Kidney (tissue), 14 donors: Measurements from ENCODE around the gene ACTL6B. TPM values are rescaled to one million over a fixed set of nuclear protein-coding genes. Genes with fewer than 3 reads are reported as not detected.
A peak's percentile ranks its signal among the peaks of the same experiment; 100 is the strongest.

ENCODE experiments used
- DNase-seq, 5 donors: peaks; one replicate each; pipeline ENCODE4 v3.0.0-alpha.2; 2013 to 2020
- FAIRE-seq: peaks from 2 replicates; lab custom pipeline; 2012; peaks lifted over from hg19 to GRCh38; lab: Jason Lieb, UNC
- H3K27ac ChIP-seq, 2 donors: one replicate each; pipeline ENCODE4 v1.7.0; 2013; ENCODE audit warnings: low read depth in 2 of 2, low read length in 2 of 2, inconsistent platforms in 1 of 2
- H3K27me3 ChIP-seq: one replicate; pipeline ENCODE4 v1.7.1; 2013; ENCODE audit warnings: low read length, inconsistent platforms; ENCODE audit not compliant: control insufficient read depth, insufficient read depth
- H3K36me3 ChIP-seq, 3 donors: one replicate each; pipeline versions ENCODE4 v1.7.0 to v1.7.1; 2013; ENCODE audit warnings: low read length in 3 of 3, control low read depth in 1 of 3, inconsistent platforms in 1 of 3; ENCODE audit not compliant: insufficient read depth in 3 of 3, control insufficient read depth in 2 of 3
- H3K4me1 ChIP-seq, 3 donors: one replicate each; pipeline versions ENCODE4 v1.7.0 to v1.7.1; 2013; ENCODE audit warnings: low read length in 3 of 3, inconsistent platforms in 1 of 3, low read depth in 1 of 3; ENCODE audit not compliant: control insufficient read depth in 2 of 3, insufficient read depth in 2 of 3
- H3K4me3 ChIP-seq, 3 donors: one replicate each; pipeline versions ENCODE4 v1.7.0 to v1.8.1; 2013; ENCODE audit warnings: low read length in 3 of 3, control low read depth in 1 of 3, inconsistent platforms in 1 of 3
- H3K9ac ChIP-seq, 3 donors: one replicate each; pipeline versions ENCODE4 v1.7.0 to v1.7.1; 2013; ENCODE audit warnings: low read length in 3 of 3, control low read depth in 1 of 3, inconsistent platforms in 1 of 3
- H3K9me3 ChIP-seq, 3 donors: one replicate each; pipeline versions ENCODE4 v1.7.0 to v1.7.1; 2013; ENCODE audit warnings: low read length in 3 of 3, control low read depth in 1 of 3, inconsistent platforms in 1 of 3; ENCODE audit not compliant: control insufficient read depth in 2 of 3, insufficient read depth in 1 of 3
- CTCF ChIP-seq: IDR thresholded peaks from 3 replicates; pipeline ENCODE4 v1.5.1; 2012; ENCODE audit warnings: mild to moderate bottlenecking, moderate library complexity, borderline replicate concordance; ENCODE audit not compliant: insufficient read depth; ENCODE audit errors: extremely low read depth
- intact Hi-C: fragments of 100-400 bp; cut with DNase I; formaldehyde crosslinking; loops from one replicate; pipeline ENCODE4 v1.11.1; 2022
- polyA plus RNA-seq: library from polyadenylated mRNA; stranded (reverse); fragments of 350-450 nt; fragmentation: Illumina TruSeq; extraction: RNeasy Lipid Tissue Mini Kit (QIAGEN cat#74804); gene quantifications from one replicate; pipeline ENCODE4 v1.2.3, GENCODE V29; 2014; ENCODE audit warnings: low read depth, low replicate concordance; ENCODE audit not compliant: insufficient read depth
- total RNA-seq: library from RNA; stranded (reverse); fragmentation: NEBNext Ultra II Directional; extraction: Animal tissue kit (Norgen Biotek cat#: 25700); gene quantifications from one replicate; pipeline ENCODE4 v1.2.1, GENCODE V29; 2021
- donor health status: control.
- donor health status: control.
- donor health status: control.
- donor health status: control.
- donor health status: control.
- donor health status: DM: yes; HTN: yes; CAD: no.
- donor health status: Normal renal cell carcinoma (clear cell type).

ACTL6B gene
- total and polyA plus RNA-seq, 2 donors from 2014 or later = not detected

- no peak for FAIRE-seq
- Histone ChIP-seq H3K27me3 (no peaks in the 10 kb centered on the region), H3K4me1 (peaks cover 0 to 3% (median 0%) of the 10 kb centered on the region in 3 donors), H3K36me3 (peaks cover 0 to 23% (median 14%) of the 10 kb centered on the region in 3 donors), H3K27ac (no peak overlapping the region), H3K4me3 (no peak overlapping the region), H3K9me3 (no peaks in the 10 kb centered on the region), H3K9ac (no peak overlapping the region)
- peak in 2 of 5 donors; percentile 62 to 79 for DNase-seq
- TF ChIP-seq CTCF = no peak
- intact Hi-C loops = no loop called here
These were observed 22.2 kb upstream of the ACTL6B start for GRCh38 chr7:100678291-100678984.

- intact Hi-C loops = no loop called here
- Histone ChIP-seq H3K9me3 (no peaks in the 10 kb centered on the region), H3K4me3 (no peak overlapping the region), H3K27me3 (no peaks in the 10 kb centered on the region), H3K9ac (no peak overlapping the region), H3K27ac (no peak overlapping the region), H3K36me3 (peaks cover 0 to 20% (median 14%) of the 10 kb centered on the region in 3 donors), H3K4me1 (peaks cover 0 to 3% (median 0%) of the 10 kb centered on the region in 3 donors)
- no peak for FAIRE-seq
- TF ChIP-seq CTCF = no peak
- peak in 2 of 5 donors; percentile 59 to 79 for DNase-seq
These were observed 21.3 kb upstream of the ACTL6B start for GRCh38 chr7:100677308-100678267.

- TF ChIP-seq CTCF = no peak
- H3K4me1 ChIP-seq = peaks cover 0 to 3% (median 0%) of the 10 kb centered on the region in 3 donors
- no peak overlapping the region for H3K9ac ChIP-seq
- no peaks in the 10 kb centered on the region for H3K9me3 ChIP-seq
- peak overlapping the region; percentile 53 to 82 for H3K27ac ChIP-seq
- FAIRE-seq = no peak
- peak overlapping the region in 1 of 3 donors; percentile 60 for H3K4me3 ChIP-seq
- no peaks in the 10 kb centered on the region for H3K27me3 ChIP-seq
- intact Hi-C loops = no loop called here
- H3K36me3 ChIP-seq = peaks cover 0 to 20% (median 14%) of the 10 kb centered on the region in 3 donors
- peak in 2 of 5 donors; percentile 64 to 79 for DNase-seq
These were observed 20.5 kb upstream of the ACTL6B start for GRCh38 chr7:100676501-100677306.
